ENCODE measurements around the gene RHBDF2.

- TF ChIP-seq CTCF (IDR thresholded peaks at IDR 0.05 in 4 of 5, conservative IDR thresholded peaks at IDR 0.05 in 1 of 5) = no peak
- TF ChIP-seq POLR2A (IDR thresholded peaks at IDR 0.05) = no peak
Measured at GRCh38 chr17:76492123-76492988, 8.9 kb downstream of the RHBDF2 start.
